Measurements from ENCODE around the gene P4HB.
A peak's percentile ranks its signal among the peaks of the same experiment; 100 is the strongest.

The P4HB gene

GRCh38 chr17:81901167-81902022, 41.1 kb upstream of the P4HB start:
- Mint-ChIP-seq H3K4me1 (ENCODE audit: low read depth) (peaks cover 2% of the 10 kb centered on the region), H3K27me3 (ENCODE audit: low read depth) (peaks cover 6% of the 10 kb centered on the region), H3K9me3 (no peaks in the 10 kb centered on the region), H3K4me3 (peak overlapping the region; percentile 32), H3K36me3 (ENCODE audit: low read depth) (peaks cover 17% of the 10 kb centered on the region), H3K27ac (no peak overlapping the region)
- DNase-seq (ENCODE audit: low spot score): no peak

DNA sequence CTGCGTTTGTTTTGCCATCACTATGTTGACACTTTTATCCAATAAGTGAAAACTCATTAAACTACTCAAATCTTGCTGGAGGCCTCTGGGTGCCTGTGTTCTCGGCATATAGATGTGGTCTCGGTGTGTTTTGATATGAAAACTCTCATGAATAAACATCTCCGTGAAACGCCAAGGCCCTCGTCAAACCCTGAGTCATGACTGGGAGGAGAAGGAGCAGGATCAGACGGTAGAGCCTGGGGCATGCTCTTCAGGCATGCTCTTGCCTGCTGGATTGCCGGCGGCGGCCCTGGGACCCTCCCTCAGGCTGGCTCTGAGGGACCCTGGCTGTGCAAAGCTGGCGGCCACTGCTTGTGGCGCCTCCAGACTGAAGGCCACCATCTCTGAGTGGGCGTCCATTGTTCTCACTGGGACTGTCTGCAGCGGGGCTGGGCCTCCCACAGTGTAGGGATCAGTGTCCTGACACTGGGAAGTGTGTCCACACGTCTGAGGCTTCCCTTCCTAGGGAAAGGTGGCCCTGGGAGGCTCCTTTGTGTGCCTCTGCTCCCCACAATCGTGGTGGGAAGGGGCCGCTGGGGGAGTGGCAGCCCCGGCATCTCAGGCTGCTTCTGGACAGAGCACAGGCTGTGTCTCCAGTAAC, 40.0 kb upstream of the P4HB start:
- H3K9me3 Mint-ChIP-seq: no peaks in the 10 kb centered on the region
- H3K27me3 Mint-ChIP-seq (ENCODE audit: low read depth): peaks cover 6% of the 10 kb centered on the region
- DNase-seq (ENCODE audit: low spot score): no peak
- no peak overlapping the region for H3K27ac Mint-ChIP-seq
- H3K36me3 Mint-ChIP-seq (ENCODE audit: low read depth): peaks cover 21% of the 10 kb centered on the region
- peaks cover 2% of the 10 kb centered on the region for H3K4me1 Mint-ChIP-seq (ENCODE audit: low read depth)
- no peak overlapping the region for H3K4me3 Mint-ChIP-seq

- Mint-ChIP-seq H3K36me3 (ENCODE audit: low read depth) (peaks cover 22% of the 10 kb centered on the region), H3K27ac (no peak overlapping the region), H3K9me3 (no peaks in the 10 kb centered on the region), H3K27me3 (ENCODE audit: low read depth) (peaks cover 6% of the 10 kb centered on the region), H3K4me1 (ENCODE audit: low read depth) (peaks cover 2% of the 10 kb centered on the region), H3K4me3 (no peak overlapping the region)
- DNase-seq (ENCODE audit: low spot score): no peak
These were observed 39.3 kb upstream of the P4HB start for GRCh38 chr17:81899514-81900166.

- no peak overlapping the region for H3K4me3 Mint-ChIP-seq
- H3K27ac Mint-ChIP-seq: no peak overlapping the region
- peaks cover 6% of the 10 kb centered on the region for H3K27me3 Mint-ChIP-seq (ENCODE audit: low read depth)
- H3K9me3 Mint-ChIP-seq: no peaks in the 10 kb centered on the region
- H3K4me1 Mint-ChIP-seq (ENCODE audit: low read depth): peaks cover 2% of the 10 kb centered on the region
- peaks cover 22% of the 10 kb centered on the region for H3K36me3 Mint-ChIP-seq (ENCODE audit: low read depth)
- no peak for DNase-seq (ENCODE audit: low spot score)
These were observed 38.5 kb upstream of the P4HB start for GRCh38 chr17:81898885-81899284.

- Mint-ChIP-seq H3K4me1 (ENCODE audit: low read depth) (peaks cover 2% of the 10 kb centered on the region), H3K36me3 (ENCODE audit: low read depth) (peaks cover 18% of the 10 kb centered on the region)
- no peak for DNase-seq (ENCODE audit: low spot score)
These were observed 37.9 kb upstream of the P4HB start for GRCh38 chr17:81898029-81898866.

DNA sequence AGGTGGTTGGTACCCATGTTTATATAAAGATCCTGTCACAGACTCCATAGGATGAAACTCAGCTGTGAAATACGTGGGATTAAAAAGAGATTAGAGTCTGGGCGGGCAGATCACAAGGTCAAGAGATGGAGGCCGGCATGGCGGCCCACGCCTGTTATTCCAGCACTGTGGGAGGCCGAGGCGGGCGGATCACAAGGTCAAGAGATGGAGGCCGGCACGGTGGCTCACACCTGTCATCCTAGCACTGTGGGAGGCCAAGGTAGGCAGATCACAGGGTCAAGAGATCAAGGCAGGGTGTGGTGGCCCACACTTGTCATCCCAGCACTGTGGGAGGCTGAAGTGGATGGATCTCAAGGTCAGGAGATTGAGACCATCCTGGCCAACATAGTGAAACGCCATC, 35.1 kb upstream of the P4HB start:
- DNase-seq (ENCODE audit: low spot score): no peak
- H3K27ac Mint-ChIP-seq: peak overlapping the region; percentile 7
- no peak overlapping the region for H3K4me3 Mint-ChIP-seq
- H3K9me3 Mint-ChIP-seq: no peaks in the 10 kb centered on the region
- peaks cover 2% of the 10 kb centered on the region for H3K4me1 Mint-ChIP-seq (ENCODE audit: low read depth)
- H3K36me3 Mint-ChIP-seq (ENCODE audit: low read depth): peaks cover 15% of the 10 kb centered on the region
- no peaks in the 10 kb centered on the region for H3K27me3 Mint-ChIP-seq (ENCODE audit: low read depth)

More at GRCh38 chr17:81898029-81898866, 37.9 kb upstream of the P4HB start:
- Mint-ChIP-seq H3K27me3 (ENCODE audit: low read depth) (peaks cover 6% of the 10 kb centered on the region), H3K4me3 (no peak overlapping the region), H3K9me3 (no peaks in the 10 kb centered on the region), H3K27ac (no peak overlapping the region)

DNA sequence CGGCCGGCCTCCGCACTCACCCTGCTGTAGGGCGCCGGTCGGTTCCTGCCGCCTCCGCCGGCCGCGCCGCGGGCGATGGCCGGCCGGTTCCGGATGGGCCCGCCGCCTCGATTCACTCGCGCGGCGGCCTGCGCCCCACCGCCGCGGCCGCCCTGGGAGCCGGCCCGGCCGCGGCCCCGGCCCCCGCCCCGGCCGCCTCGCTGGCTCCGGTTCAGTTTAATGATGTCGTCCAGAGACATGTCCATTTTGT, 30.9 kb upstream of the P4HB start:
- Mint-ChIP-seq H3K27ac (peak overlapping the region; percentile 99), H3K36me3 (ENCODE audit: low read depth) (peaks cover 42% of the 10 kb centered on the region), H3K4me3 (peak overlapping the region; percentile 96), H3K4me1 (ENCODE audit: low read depth) (peaks cover 5% of the 10 kb centered on the region), H3K27me3 (ENCODE audit: low read depth) (no peaks in the 10 kb centered on the region), H3K9me3 (no peaks in the 10 kb centered on the region)
- no peak for DNase-seq (ENCODE audit: low spot score)

DNA sequence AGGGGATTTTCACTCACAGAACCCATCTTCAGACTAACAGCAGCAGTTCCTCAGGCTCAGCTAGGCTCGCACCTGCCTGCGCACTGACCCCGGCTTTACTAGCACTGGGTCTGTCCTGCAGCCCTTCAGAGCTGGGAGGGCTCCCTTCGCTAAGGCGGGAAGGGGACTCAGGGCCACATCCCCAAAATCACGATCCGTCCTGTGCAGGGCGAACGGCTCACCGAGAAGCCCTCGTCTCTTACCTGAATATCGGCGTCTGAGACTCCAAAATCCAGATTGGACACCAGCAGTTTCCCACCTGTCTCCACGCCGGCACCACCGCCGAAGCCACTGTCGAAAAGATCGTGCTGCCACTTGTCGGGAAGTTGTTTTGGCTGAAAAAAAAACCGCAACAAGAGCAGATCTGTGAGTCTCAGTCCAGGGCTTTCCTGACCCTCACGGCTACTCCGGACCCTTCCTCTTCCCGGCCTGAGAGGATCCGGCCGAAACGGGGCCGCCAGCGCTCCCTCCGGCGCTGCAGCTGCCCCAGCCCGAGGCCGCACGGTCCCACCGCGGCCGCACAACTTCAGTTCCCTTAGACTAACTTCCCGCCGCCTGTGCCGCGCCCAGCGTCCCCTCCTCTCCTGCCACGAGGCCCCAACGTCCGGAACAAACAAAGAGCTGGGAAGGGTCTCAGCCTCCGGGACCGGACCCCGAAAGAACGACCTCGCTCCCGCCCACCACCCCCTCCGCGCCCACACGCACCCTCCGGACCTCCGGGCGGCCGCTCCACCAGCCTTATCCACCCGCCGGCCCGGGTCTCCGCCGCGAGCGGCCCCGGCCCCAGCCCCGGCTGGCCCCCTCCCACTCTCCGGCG, 30.3 kb upstream of the P4HB start:
- H3K4me1 Mint-ChIP-seq (ENCODE audit: low read depth): peaks cover 5% of the 10 kb centered on the region
- no peaks in the 10 kb centered on the region for H3K27me3 Mint-ChIP-seq (ENCODE audit: low read depth)
- no peaks in the 10 kb centered on the region for H3K9me3 Mint-ChIP-seq
- peaks cover 47% of the 10 kb centered on the region for H3K36me3 Mint-ChIP-seq (ENCODE audit: low read depth)
- peak overlapping the region; percentile 90 for H3K4me3 Mint-ChIP-seq
- H3K27ac Mint-ChIP-seq: peak overlapping the region; percentile 95
- no peak for DNase-seq (ENCODE audit: low spot score)

- no peak for DNase-seq (ENCODE audit: low spot score)
- H3K27me3 Mint-ChIP-seq (ENCODE audit: low read depth): no peaks in the 10 kb centered on the region
- no peaks in the 10 kb centered on the region for H3K9me3 Mint-ChIP-seq
- H3K4me1 Mint-ChIP-seq (ENCODE audit: low read depth): peaks cover 5% of the 10 kb centered on the region
- peaks cover 52% of the 10 kb centered on the region for H3K36me3 Mint-ChIP-seq (ENCODE audit: low read depth)
- H3K4me3 Mint-ChIP-seq: peak overlapping the region; percentile 90
- peak overlapping the region; percentile 95 for H3K27ac Mint-ChIP-seq
These were observed 29.3 kb upstream of the P4HB start for GRCh38 chr17:81889602-81890001.

DNA sequence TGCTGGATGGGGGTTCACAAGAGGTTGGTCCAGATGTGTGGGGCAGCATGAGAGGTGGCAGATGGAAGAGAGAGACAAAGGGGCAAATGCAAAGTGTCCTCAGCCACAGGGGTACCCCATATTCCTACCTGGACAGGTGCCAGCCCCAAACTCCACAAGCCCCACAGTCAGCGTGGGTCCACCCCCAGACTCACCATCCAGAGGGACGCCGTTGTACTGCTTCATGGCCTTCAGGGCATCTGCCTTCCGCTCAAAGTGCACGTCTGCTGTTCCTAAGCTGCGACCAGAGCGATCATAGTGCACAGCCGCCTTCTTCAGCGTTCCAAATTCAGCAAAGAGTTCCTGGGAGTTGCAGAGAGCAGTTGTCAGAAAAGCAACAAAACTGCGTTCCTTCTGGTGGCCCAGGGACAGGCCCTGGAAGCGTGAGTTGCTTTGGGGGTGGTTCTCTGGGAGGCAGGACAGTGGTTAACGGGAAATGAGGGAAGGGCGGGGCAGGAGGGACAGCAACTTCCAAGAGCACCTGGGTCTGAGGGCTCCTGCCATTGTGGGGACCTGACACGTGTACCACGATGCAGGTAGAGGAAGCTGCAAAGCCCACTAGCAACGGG, 28.8 kb upstream of the P4HB start:
- DNase-seq (ENCODE audit: low spot score): no peak
- peak overlapping the region; percentile 68 for H3K4me3 Mint-ChIP-seq
- no peaks in the 10 kb centered on the region for H3K9me3 Mint-ChIP-seq
- peaks cover 5% of the 10 kb centered on the region for H3K4me1 Mint-ChIP-seq (ENCODE audit: low read depth)
- H3K36me3 Mint-ChIP-seq (ENCODE audit: low read depth): peaks cover 55% of the 10 kb centered on the region
- H3K27ac Mint-ChIP-seq: peak overlapping the region; percentile 79
- H3K27me3 Mint-ChIP-seq (ENCODE audit: low read depth): no peaks in the 10 kb centered on the region

GRCh38 chr17:81888105-81888987, 28.0 kb upstream of the P4HB start:
- H3K27ac Mint-ChIP-seq: peak overlapping the region; percentile 79
- peak overlapping the region; percentile 62 for H3K4me3 Mint-ChIP-seq
- no peaks in the 10 kb centered on the region for H3K9me3 Mint-ChIP-seq
- peaks cover 56% of the 10 kb centered on the region for H3K36me3 Mint-ChIP-seq (ENCODE audit: low read depth)
- peaks cover 5% of the 10 kb centered on the region for H3K4me1 Mint-ChIP-seq (ENCODE audit: low read depth)
- no peaks in the 10 kb centered on the region for H3K27me3 Mint-ChIP-seq (ENCODE audit: low read depth)
- no peak for DNase-seq (ENCODE audit: low spot score)

- no peak for DNase-seq (ENCODE audit: low spot score)
- peaks cover 4% of the 10 kb centered on the region for H3K4me1 Mint-ChIP-seq (ENCODE audit: low read depth)
- no peaks in the 10 kb centered on the region for H3K27me3 Mint-ChIP-seq (ENCODE audit: low read depth)
- no peak overlapping the region for H3K27ac Mint-ChIP-seq
- H3K9me3 Mint-ChIP-seq: no peaks in the 10 kb centered on the region
- H3K4me3 Mint-ChIP-seq: no peak overlapping the region
- peaks cover 61% of the 10 kb centered on the region for H3K36me3 Mint-ChIP-seq (ENCODE audit: low read depth)
These were observed 25.7 kb upstream of the P4HB start for GRCh38 chr17:81885869-81886548.

Data from T-helper 2 cell treated with Interferon-gamma antibody and Interleukin-4, amounts not matched to agents 5 μg/mL and 100 μg/mL, for 36 hours (primary cell).